Ovary (tissue), 3 donors: ENCODE data around the gene MTMR12.

Experiments
- EP300 ChIP-seq: sonication (generic); formaldehyde crosslinking; IDR thresholded peaks from one replicate; pipeline ENCODE4 v1.6.1; 2017; ENCODE audit warnings: antibody characterized with exemption
- POLR2A ChIP-seq: fragments of 450-650 bp; IDR thresholded peaks from one replicate; pipeline ENCODE4 v1.6.1; 2017; ENCODE audit warnings: antibody characterized with exemption, mild to moderate bottlenecking, moderate library complexity
- TF ChIP-seq, protein P1 (sequence below), 3 donors: fragments of 450-650 bp in 2 of 3; fragments of 200-600 bp in 1 of 3; IDR thresholded peaks; one replicate each; pipeline versions ENCODE4 v1.5.1 to v1.8.0; 2016 to 2022; ENCODE audit warnings: antibody characterized with exemption in 3 of 3, mild to moderate bottlenecking in 1 of 3
- donor health status: DM: no; HTN: no; CAD: no.

DNA sequence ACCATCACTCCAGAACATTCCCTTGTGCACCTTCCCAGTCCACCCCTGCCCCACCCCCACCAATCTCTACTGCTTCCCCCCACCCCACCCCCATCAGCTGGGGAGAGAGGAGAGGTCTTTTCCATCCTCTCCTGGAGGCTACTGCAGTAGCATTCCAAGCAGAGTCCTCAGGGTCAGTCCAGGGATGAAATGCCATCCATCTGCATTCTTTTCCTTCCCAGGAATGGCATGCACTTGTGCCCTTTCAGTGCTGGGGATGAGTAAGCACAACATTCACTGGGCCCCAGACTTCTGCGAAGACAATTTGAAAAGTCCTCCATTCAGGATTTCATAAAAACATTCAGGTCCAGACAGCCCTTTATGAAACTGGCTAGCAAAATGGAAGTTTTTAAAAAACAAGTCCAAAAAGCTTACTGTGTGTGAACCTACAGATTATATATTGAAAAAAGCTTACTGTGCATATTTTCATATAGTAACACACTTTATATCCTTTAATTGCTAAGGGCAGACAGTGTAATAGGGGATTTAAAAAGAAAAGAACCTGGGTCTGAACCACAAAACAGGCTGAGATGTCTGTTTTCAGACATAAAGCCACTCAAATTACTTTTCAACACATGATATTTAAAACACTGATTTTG is 88.6 kb downstream of the MTMR12 start:
- TF ChIP-seq, protein P1, sequence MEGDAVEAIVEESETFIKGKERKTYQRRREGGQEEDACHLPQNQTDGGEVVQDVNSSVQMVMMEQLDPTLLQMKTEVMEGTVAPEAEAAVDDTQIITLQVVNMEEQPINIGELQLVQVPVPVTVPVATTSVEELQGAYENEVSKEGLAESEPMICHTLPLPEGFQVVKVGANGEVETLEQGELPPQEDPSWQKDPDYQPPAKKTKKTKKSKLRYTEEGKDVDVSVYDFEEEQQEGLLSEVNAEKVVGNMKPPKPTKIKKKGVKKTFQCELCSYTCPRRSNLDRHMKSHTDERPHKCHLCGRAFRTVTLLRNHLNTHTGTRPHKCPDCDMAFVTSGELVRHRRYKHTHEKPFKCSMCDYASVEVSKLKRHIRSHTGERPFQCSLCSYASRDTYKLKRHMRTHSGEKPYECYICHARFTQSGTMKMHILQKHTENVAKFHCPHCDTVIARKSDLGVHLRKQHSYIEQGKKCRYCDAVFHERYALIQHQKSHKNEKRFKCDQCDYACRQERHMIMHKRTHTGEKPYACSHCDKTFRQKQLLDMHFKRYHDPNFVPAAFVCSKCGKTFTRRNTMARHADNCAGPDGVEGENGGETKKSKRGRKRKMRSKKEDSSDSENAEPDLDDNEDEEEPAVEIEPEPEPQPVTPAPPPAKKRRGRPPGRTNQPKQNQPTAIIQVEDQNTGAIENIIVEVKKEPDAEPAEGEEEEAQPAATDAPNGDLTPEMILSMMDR (IDR thresholded peaks at IDR 0.05): no peak
- TF ChIP-seq POLR2A: no peak
- TF ChIP-seq EP300: no peak
